GM15510 (cell line): ENCODE data around the gene HYAL4.

ENCODE experiments used
- POLR2A ChIP-seq: IDR thresholded peaks from 3 replicates; pipeline ENCODE4 v1.6.1; 2011; ENCODE audit warnings: borderline replicate concordance; ENCODE audit not compliant: insufficient read length; ENCODE audit errors: extremely low read depth

Gene HYAL4

DNA sequence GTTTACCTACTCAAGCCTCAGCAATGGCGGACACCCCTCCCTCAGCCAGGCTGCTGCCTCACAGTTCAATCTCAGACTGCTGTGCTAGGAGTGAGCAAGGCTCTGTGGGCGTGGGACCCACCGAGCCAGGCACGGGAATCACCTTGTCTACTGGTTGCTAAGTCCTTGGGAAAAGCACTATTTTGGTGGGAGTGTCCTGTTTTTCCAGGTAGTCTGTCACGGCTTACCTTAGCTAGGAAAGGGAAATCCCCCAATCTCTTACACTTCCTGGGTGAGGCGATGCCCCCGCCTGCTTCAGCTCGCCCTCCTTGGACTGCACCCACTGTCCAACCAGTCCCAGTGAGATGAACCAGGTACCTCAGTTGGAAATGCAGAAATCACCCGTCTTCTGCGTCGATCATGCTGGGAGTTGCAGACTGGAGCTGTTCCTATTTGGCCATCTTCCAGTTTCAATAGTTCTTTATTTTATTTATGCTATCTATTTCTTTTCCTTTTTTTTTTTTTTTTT is at the start of gene HYAL4:
Gene HYAL4 (plus strand): TSS at position 458 of the 508 bp plus-strand sequence. CDS start 23,105 bp downstream, outside the sequence.
- no peak for TF ChIP-seq POLR2A

DNA sequence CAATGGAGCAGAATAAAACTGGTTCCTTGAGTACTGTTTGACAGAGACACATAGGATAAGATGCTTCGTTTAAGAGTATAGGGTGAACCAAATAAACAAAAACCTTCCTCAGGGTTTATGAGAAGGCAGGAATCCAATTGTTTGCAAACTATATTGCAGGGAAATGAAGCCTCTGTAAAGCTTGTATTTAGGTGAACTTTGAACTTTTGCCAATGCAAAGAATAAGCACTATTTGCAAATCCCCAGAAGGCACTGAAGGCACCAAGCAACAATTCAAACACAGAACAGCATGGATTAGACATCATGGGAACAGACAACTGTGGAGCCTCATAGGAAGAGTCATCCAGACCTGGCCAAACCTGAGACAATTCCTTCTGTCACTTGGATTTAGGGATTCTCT is 49.1 kb upstream of the HYAL4 start:
- TF ChIP-seq POLR2A: no peak

GRCh38 chr7:123796568-123796967 is 48.4 kb upstream of the HYAL4 start:
- no peak for TF ChIP-seq POLR2A

GRCh38 chr7:123797673-123798531 is 47.1 kb upstream of the HYAL4 start:
- TF ChIP-seq POLR2A: no peak

DNA sequence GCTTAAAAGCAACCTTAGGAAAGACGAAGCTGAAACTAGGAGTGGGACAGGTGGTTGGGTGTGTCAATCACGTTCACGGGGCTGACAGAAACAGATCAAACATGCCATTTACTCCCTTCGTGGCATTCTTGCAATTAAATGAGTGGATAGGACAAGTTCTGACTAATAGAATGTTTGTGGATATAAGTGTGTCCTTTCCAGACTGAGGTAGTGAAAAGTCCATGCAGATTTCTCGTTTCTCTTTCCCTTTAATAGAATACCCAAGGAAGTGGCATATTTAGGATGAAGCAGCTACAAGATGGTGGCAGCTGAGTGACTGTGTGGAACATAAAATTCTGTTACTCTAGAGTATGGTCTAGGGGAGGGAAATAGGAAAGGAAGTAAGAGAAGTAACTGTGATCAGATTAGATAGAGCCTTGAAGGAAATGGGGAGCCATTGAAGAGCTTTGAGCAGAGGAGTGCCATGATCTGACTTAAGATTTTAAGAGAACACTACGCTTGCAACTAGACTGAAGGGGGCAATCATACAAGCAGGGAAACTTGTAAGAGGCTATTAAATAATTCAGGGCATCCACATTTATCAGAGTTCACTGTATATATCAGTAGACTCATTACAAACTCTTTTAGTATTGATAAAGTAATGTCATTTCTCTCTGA is 46.3 kb upstream of the HYAL4 start:
- TF ChIP-seq POLR2A: no peak

- TF ChIP-seq POLR2A: no peak
Observed at GRCh38 chr7:123802249-123802648, 42.7 kb upstream of the HYAL4 start.

GRCh38 chr7:123805287-123805686 is 39.7 kb upstream of the HYAL4 start:
- TF ChIP-seq POLR2A: no peak

DNA sequence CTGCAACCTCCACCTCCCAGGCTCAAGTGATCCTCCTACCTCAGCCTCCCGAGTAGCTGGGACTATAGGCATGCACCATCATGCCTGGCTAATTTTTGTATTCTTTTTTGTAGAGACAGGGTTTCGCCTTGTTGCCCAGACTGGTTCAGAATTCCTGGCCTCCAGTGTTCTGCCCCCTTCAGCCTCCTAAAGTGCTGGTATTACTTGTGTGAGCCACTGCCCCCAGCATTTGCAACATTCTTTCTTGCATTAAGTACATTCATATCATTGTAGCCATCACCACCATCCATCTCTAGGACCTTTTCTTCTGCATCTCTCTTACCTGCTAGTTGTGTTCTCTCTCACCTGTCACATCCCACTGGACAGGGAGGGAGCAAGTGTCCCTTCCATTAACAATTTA is 35.5 kb upstream of the HYAL4 start:
- TF ChIP-seq POLR2A: no peak

DNA sequence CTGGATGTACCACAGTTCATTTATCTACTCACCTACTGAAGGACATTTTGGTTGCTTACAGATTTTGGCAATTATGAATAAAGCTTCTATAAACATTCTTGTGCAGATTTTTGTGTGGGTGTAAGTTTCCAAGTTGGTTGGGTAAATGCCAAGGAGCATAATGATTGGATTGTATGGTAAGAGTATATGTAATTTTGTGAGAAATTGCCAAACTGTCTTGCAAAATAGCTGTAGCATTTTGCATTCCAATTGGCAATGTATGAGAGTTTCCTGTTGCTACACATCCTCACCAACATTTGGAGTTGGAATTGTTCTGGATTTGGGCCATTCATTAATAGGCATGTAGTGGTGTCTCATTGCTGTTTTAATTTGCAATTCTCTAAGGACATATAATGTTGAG is 33.9 kb upstream of the HYAL4 start:
- no peak for TF ChIP-seq POLR2A

DNA sequence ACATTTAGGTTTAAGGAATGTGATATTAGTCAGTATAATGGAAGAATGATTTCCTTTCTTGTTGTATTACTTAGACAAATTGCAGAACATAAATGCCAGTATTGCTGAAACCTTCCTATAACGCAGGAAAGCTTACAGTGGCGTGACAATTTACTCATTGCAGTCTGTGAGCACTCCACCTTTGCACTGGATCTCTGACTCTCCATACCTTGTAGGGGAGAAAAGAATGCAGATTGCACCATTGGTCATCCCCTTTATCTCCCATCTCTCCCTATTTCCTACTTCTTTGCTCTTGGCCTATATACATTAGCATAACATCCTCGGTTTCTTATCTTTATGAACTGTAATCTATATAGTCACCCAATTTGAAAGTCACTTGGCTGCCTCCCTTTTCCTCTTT is 28.1 kb upstream of the HYAL4 start:
- TF ChIP-seq POLR2A: no peak

GRCh38 chr7:123819001-123819400 is 26.0 kb upstream of the HYAL4 start:
- no peak for TF ChIP-seq POLR2A

- no peak for TF ChIP-seq POLR2A
Observed at GRCh38 chr7:123820864-123821263, 24.1 kb upstream of the HYAL4 start.

GRCh38 chr7:123821320-123821719 is 23.6 kb upstream of the HYAL4 start:
- no peak for TF ChIP-seq POLR2A

DNA sequence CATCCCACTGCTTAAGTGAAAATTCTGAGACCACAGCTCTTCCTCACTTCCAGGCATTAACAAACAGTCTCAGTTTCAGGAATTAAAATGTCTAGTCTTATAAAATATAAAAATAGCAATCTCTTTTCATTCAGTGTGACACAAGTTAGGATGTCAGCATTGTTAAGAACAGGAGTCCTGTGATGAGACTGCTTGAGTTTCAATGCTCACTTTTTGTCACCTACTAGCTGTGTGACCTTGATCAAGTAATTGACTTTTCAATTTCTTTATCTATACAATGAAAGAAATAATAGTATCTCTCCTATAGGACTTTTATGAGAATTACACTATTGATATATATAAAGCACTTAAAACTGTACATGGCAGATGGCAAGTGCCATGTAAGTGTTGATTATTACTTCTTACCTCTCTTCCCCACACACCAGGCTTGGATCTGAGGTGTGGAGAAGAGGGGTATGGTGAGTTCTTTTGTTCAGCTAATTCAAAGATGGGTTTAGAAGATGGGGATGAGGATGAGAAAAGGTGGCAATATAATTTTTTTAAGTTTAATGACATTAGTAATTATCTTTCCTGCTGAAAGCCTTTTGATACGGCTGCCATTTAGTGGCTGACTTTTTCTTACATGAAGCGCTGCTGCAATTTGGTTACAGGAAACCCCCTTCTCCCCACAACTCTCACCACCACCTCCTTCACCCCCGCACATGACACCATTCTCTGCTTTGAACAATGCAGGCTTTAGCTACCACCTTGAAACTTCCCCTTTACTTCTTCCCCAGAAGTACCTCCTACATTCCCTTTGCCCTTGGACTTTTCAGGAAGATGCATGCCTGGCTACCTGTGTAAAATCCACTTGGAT is 20.8 kb upstream of the HYAL4 start:
- no peak for TF ChIP-seq POLR2A

GRCh38 chr7:123824754-123825067 is 20.3 kb upstream of the HYAL4 start:
- no peak for TF ChIP-seq POLR2A
